Neural cell (in vitro differentiated cells): ENCODE results near the gene SIGLEC6.

ENCODE experiments used
- CTCF ChIP-seq: fragments of 450-650 bp; IDR thresholded peaks from 2 replicates; pipeline ENCODE4 v1.5.1; 2014; ENCODE audit warnings: antibody characterized with exemption, mild to moderate bottlenecking, moderate library complexity; ENCODE audit not compliant: poor library complexity, severe bottlenecking
- EP300 ChIP-seq: fragments of 450-650 bp; conservative IDR thresholded peaks from 2 replicates; pipeline ENCODE4 v1.6.1; 2014; ENCODE audit warnings: antibody characterized with exemption, mild to moderate bottlenecking, moderate library complexity; ENCODE audit not compliant: poor library complexity, severe bottlenecking
- EZH2 ChIP-seq: fragments of 200-600, 300-800 bp; shearing (Covaris generic), sonication (generic); IDR thresholded peaks from 2 replicates; pipeline ENCODE4 v1.6.1; 2014; ENCODE audit warnings: antibody characterized with exemption, low read length, borderline replicate concordance, mild to moderate bottlenecking; ENCODE audit not compliant: insufficient read depth, poor library complexity, severe bottlenecking
- POLR2AphosphoS5 ChIP-seq: IDR thresholded peaks from 2 replicates; pipeline ENCODE4 v1.6.1; 2012
- TAF1 ChIP-seq: IDR thresholded peaks from 2 replicates; pipeline ENCODE4 v1.6.1; 2012; ENCODE audit warnings: low read depth

- TF ChIP-seq CTCF (no peak), EZH2 (no peak), TAF1 (no peak), EP300 (no peak), POLR2AphosphoS5 (no peak)
These were observed 39.9 kb downstream of the SIGLEC6 start for GRCh38 chr19:51491586-51491985.
